ENCODE data around the gene GABBR2.

GRCh38 chr9:98714833-98715232 is 6.1 kb upstream of the GABBR2 start:
- no peak for TF ChIP-seq POLR2A (IDR thresholded peaks at IDR 0.05)
- TF ChIP-seq, protein P1, sequence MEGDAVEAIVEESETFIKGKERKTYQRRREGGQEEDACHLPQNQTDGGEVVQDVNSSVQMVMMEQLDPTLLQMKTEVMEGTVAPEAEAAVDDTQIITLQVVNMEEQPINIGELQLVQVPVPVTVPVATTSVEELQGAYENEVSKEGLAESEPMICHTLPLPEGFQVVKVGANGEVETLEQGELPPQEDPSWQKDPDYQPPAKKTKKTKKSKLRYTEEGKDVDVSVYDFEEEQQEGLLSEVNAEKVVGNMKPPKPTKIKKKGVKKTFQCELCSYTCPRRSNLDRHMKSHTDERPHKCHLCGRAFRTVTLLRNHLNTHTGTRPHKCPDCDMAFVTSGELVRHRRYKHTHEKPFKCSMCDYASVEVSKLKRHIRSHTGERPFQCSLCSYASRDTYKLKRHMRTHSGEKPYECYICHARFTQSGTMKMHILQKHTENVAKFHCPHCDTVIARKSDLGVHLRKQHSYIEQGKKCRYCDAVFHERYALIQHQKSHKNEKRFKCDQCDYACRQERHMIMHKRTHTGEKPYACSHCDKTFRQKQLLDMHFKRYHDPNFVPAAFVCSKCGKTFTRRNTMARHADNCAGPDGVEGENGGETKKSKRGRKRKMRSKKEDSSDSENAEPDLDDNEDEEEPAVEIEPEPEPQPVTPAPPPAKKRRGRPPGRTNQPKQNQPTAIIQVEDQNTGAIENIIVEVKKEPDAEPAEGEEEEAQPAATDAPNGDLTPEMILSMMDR (IDR thresholded peaks at IDR 0.05): no peak
- TF ChIP-seq POLR2AphosphoS5 (IDR thresholded peaks at IDR 0.05): no peak

Measured in breast epithelium (tissue), 3 donors.